Stimulated activated CD4-positive, alpha-beta T cell treated with anti-CD3 and anti-CD28 coated beads, TNF-alpha, amount 100 ng/mL, for 48 hours (primary cell): ENCODE measurements around the gene CACNA2D3.

ENCODE experiments used
- DNase-seq, 3 donors: peaks; one replicate each; pipeline ENCODE4 v3.0.0-alpha.2; 2020; ENCODE audit warnings: low read depth in 3 of 3

CACNA2D3 gene

GRCh38 chr3:54745843-54746242 is 623.5 kb downstream of the CACNA2D3 start:
- DNase-seq, result no peak

GRCh38 chr3:54746722-54747121 is 624.4 kb downstream of the CACNA2D3 start:
- no peak for DNase-seq

GRCh38 chr3:54755756-54756155 is 633.4 kb downstream of the CACNA2D3 start:
- DNase-seq, result no peak

GRCh38 chr3:54756330-54756731 is 634.0 kb downstream of the CACNA2D3 start:
- DNase-seq, result no peak

GRCh38 chr3:54758461-54758860 is 636.1 kb downstream of the CACNA2D3 start:
- DNase-seq, result no peak

- DNase-seq, result no peak
Observed at GRCh38 chr3:54759166-54759565, 636.8 kb downstream of the CACNA2D3 start.

- no peak for DNase-seq
Observed at GRCh38 chr3:54760201-54760600, 637.8 kb downstream of the CACNA2D3 start.

- no peak for DNase-seq
Observed at GRCh38 chr3:54761637-54762036, 639.3 kb downstream of the CACNA2D3 start.

GRCh38 chr3:54764911-54765310 is 642.6 kb downstream of the CACNA2D3 start:
- no peak for DNase-seq

GRCh38 chr3:54771050-54771449 is 648.7 kb downstream of the CACNA2D3 start:
- no peak for DNase-seq

- no peak for DNase-seq
Observed at GRCh38 chr3:54772051-54772450, 649.7 kb downstream of the CACNA2D3 start.

GRCh38 chr3:54772746-54773145 is 650.4 kb downstream of the CACNA2D3 start:
- no peak for DNase-seq

- DNase-seq, result no peak
Observed at GRCh38 chr3:54773271-54773670, 650.9 kb downstream of the CACNA2D3 start.

- DNase-seq, result no peak
Observed at GRCh38 chr3:54776601-54777000, 654.2 kb downstream of the CACNA2D3 start.

GRCh38 chr3:54777141-54777540 is 654.8 kb downstream of the CACNA2D3 start:
- no peak for DNase-seq

- DNase-seq, result no peak
Observed at GRCh38 chr3:54780336-54780735, 658.0 kb downstream of the CACNA2D3 start.

GRCh38 chr3:54781728-54782127 is 659.4 kb downstream of the CACNA2D3 start:
- no peak for DNase-seq

- no peak for DNase-seq
Observed at GRCh38 chr3:54783611-54784010, 661.3 kb downstream of the CACNA2D3 start.

- DNase-seq, result no peak
Observed at GRCh38 chr3:54784021-54784420, 661.7 kb downstream of the CACNA2D3 start.

GRCh38 chr3:54785976-54786375 is 663.6 kb downstream of the CACNA2D3 start:
- no peak for DNase-seq

- no peak for DNase-seq
Observed at GRCh38 chr3:54790051-54790450, 667.7 kb downstream of the CACNA2D3 start.

GRCh38 chr3:54791501-54792156 is 669.3 kb downstream of the CACNA2D3 start:
- no peak for DNase-seq

- no peak for DNase-seq
Observed at GRCh38 chr3:54792584-54792983, 670.2 kb downstream of the CACNA2D3 start.

- DNase-seq, result no peak
Observed at GRCh38 chr3:54793171-54793570, 670.8 kb downstream of the CACNA2D3 start.
